ENCODE measurements around the gene STAC3. TPM values are rescaled to one million over a fixed set of nuclear protein-coding genes. Genes with fewer than 3 reads are reported as not detected.

STAC3 gene
- total RNA-seq, 1 donor from 2014 or later = 0.75 TPM

DNA sequence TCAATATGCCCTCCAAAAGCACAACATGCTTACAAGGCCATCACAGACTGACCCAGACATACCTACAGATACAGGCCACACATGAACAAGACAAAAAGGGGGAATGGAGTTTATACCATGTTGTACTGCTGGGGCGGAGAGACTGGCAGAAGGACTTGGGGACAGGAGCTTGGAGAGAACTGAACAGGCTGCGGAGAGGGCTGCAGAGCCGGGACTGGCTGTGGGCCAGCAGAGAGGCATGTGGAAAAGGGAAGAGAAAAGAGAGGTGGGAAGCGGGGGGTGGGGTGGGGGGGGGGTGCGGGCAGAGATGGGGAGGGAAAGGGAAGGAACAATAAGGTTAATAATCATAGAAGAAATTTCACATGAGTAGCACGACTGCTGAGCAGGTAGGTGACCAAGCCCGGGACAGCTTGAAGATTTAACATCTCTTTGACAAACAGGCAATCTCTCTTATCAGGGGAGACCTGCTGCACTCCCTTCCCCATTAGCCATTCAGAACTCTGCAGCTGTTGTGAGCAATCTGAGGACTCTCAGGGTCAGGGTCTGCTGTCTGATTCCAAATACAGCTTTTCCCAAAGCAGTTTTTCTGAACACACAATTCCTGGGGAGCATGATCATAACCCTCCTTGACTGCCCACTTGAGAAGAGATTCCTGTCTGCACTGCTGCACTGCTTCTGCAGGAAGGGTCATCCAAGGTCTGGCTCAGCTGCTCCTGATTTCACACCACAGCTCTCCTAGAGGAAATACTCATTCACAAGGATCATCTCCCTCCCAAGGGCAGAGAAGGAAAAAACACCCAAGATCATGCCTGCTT is 21.6 kb upstream of the STAC3 start:
- Mint-ChIP-seq H3K27me3 (ENCODE audit: low read depth, unreplicated experiment) (no peaks in the 10 kb centered on the region), H3K4me1 (ENCODE audit: low read depth, unreplicated experiment) (peaks cover 21% of the 10 kb centered on the region), H3K27ac (ENCODE audit: unreplicated experiment) (peak overlapping the region; percentile 22), H3K4me3 (ENCODE audit: unreplicated experiment) (peak overlapping the region; percentile 41), H3K9me3 (ENCODE audit: unreplicated experiment) (no peaks in the 10 kb centered on the region), H3K36me3 (ENCODE audit: low read depth, unreplicated experiment) (peaks cover 11% of the 10 kb centered on the region)
- Histone ChIP-seq H3K36me3 (ENCODE audit: insufficient read depth, low read length) (peaks cover 18% of the 10 kb centered on the region), H3K4me3 (ENCODE audit: insufficient read depth, low read depth, low read length) (no peak overlapping the region), H3K9me3 (ENCODE audit: insufficient read depth, low read depth, low read length) (no peaks in the 10 kb centered on the region), H3K79me2 (ENCODE audit: insufficient read depth, low read length) (no peaks in the 10 kb centered on the region), H4K20me1 (ENCODE audit: insufficient read depth, low read length) (no peaks in the 10 kb centered on the region), H3K27me3 (ENCODE audit: insufficient read depth, low read length) (no peaks in the 10 kb centered on the region), H3K4me1 (ENCODE audit: insufficient read depth, low read length) (peaks cover 3% of the 10 kb centered on the region), H3K27ac (ENCODE audit: low read depth, low read length) (no peak overlapping the region), H2AFZ (ENCODE audit: low read depth, low read length) (no peak overlapping the region), H3K9ac (ENCODE audit: low read length) (peak overlapping the region; percentile 10), H3K4me2 (ENCODE audit: low read length) (peak overlapping the region; percentile 15)
- TF ChIP-seq EZH2 (IDR thresholded peaks at IDR 0.05; ENCODE audit: insufficient read depth, low read length) (no peak), CTCF (IDR thresholded peaks at IDR 0.05; ENCODE audit: insufficient read depth, low read depth, low read length) (no peak)
- FAIRE-seq (no peak), DNase-seq (ENCODE audit: low read depth) (peak; percentile 38)

DNA sequence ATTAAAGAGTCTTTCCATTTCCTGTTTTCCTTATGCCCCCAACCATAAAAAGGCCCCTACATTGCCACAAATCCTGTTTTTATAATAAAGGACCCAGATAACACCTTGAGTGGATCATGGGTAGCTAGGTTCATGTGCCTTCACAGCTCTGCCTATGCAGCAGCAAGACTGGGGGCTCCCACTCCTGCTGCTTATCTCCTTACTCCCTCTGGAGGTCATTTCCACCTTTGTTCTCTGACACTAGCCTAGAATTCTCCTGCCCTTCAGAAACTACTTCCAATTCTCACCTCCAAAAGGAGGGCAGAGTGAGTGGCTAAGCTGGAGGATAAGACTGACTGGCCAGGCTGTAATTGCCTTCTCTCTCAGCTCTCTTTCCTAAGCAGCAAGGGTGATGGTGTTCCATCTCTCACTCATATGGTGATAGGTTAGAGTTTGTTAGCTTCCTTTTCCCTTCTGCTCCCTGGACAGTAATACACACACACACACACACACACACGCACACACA is 20.0 kb upstream of the STAC3 start:
- no peak for TF ChIP-seq EZH2 (IDR thresholded peaks at IDR 0.05; ENCODE audit: insufficient read depth, low read length)
- no peak for TF ChIP-seq CTCF (IDR thresholded peaks at IDR 0.05; ENCODE audit: insufficient read depth, low read depth, low read length)
- Mint-ChIP-seq H3K27me3 (ENCODE audit: low read depth, unreplicated experiment) (no peaks in the 10 kb centered on the region), H3K4me3 (ENCODE audit: unreplicated experiment) (no peak overlapping the region), H3K27ac (ENCODE audit: unreplicated experiment) (no peak overlapping the region), H3K36me3 (ENCODE audit: low read depth, unreplicated experiment) (peaks cover 13% of the 10 kb centered on the region), H3K4me1 (ENCODE audit: low read depth, unreplicated experiment) (peaks cover 21% of the 10 kb centered on the region), H3K9me3 (ENCODE audit: unreplicated experiment) (no peaks in the 10 kb centered on the region)
- FAIRE-seq (no peak), DNase-seq (ENCODE audit: low read depth) (no peak)
- Histone ChIP-seq H3K36me3 (ENCODE audit: insufficient read depth, low read length) (peaks cover 18% of the 10 kb centered on the region), H3K9me3 (ENCODE audit: insufficient read depth, low read depth, low read length) (no peaks in the 10 kb centered on the region), H4K20me1 (ENCODE audit: insufficient read depth, low read length) (no peaks in the 10 kb centered on the region), H3K9ac (ENCODE audit: low read length) (no peak overlapping the region), H2AFZ (ENCODE audit: low read depth, low read length) (no peak overlapping the region), H3K4me2 (ENCODE audit: low read length) (no peak overlapping the region), H3K27me3 (ENCODE audit: insufficient read depth, low read length) (no peaks in the 10 kb centered on the region), H3K27ac (ENCODE audit: low read depth, low read length) (no peak overlapping the region), H3K79me2 (ENCODE audit: insufficient read depth, low read length) (no peaks in the 10 kb centered on the region), H3K4me3 (ENCODE audit: insufficient read depth, low read depth, low read length) (no peak overlapping the region), H3K4me1 (ENCODE audit: insufficient read depth, low read length) (peaks cover 3% of the 10 kb centered on the region)

DNA sequence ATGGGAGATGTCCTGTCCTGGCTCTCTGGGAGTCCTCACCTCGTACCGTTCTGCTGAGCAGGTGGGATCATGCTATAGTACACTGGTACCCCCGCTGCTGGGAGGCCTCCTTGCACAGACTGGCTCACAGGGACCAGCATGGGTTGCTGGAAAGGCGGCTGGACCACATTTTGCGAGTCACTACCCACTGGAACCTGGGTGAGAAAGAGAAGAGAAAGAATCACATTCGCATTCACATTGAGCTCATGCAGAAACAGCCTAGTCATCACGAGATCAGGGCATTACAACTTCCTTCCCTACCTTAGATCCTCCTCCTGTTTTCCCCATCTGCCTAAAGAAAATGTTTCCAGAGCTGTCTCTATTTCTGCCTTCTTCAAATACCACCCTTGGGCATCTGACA is 17.3 kb upstream of the STAC3 start:
- peaks cover 18% of the 10 kb centered on the region for H3K4me1 Mint-ChIP-seq (ENCODE audit: low read depth, unreplicated experiment)
- no peak overlapping the region for H3K27ac ChIP-seq (ENCODE audit: low read depth, low read length)
- H3K27me3 ChIP-seq (ENCODE audit: insufficient read depth, low read length) = no peaks in the 10 kb centered on the region
- no peaks in the 10 kb centered on the region for H3K9me3 ChIP-seq (ENCODE audit: insufficient read depth, low read depth, low read length)
- no peaks in the 10 kb centered on the region for H3K79me2 ChIP-seq (ENCODE audit: insufficient read depth, low read length)
- peaks cover 18% of the 10 kb centered on the region for H3K36me3 ChIP-seq (ENCODE audit: insufficient read depth, low read length)
- H2AFZ ChIP-seq (ENCODE audit: low read depth, low read length) = no peak overlapping the region
- H3K4me3 Mint-ChIP-seq (ENCODE audit: unreplicated experiment) = no peak overlapping the region
- H3K27me3 Mint-ChIP-seq (ENCODE audit: low read depth, unreplicated experiment) = no peaks in the 10 kb centered on the region
- no peak for FAIRE-seq
- H3K4me1 ChIP-seq (ENCODE audit: insufficient read depth, low read length) = peaks cover 3% of the 10 kb centered on the region
- no peak overlapping the region for H3K9ac ChIP-seq (ENCODE audit: low read length)
- H4K20me1 ChIP-seq (ENCODE audit: insufficient read depth, low read length) = no peaks in the 10 kb centered on the region
- no peak overlapping the region for H3K4me3 ChIP-seq (ENCODE audit: insufficient read depth, low read depth, low read length)
- TF ChIP-seq EZH2 (IDR thresholded peaks at IDR 0.05; ENCODE audit: insufficient read depth, low read length) = no peak
- no peak for TF ChIP-seq CTCF (IDR thresholded peaks at IDR 0.05; ENCODE audit: insufficient read depth, low read depth, low read length)
- H3K9me3 Mint-ChIP-seq (ENCODE audit: unreplicated experiment) = no peaks in the 10 kb centered on the region
- peaks cover 15% of the 10 kb centered on the region for H3K36me3 Mint-ChIP-seq (ENCODE audit: low read depth, unreplicated experiment)
- no peak for DNase-seq (ENCODE audit: low read depth)
- H3K27ac Mint-ChIP-seq (ENCODE audit: unreplicated experiment) = peak overlapping the region; percentile 42
- no peak overlapping the region for H3K4me2 ChIP-seq (ENCODE audit: low read length)

Measured in astrocyte (in vitro differentiated cells and primary cell).